ENCODE measurements around the gene RTP1.
"Not testable (repeated sequence)": the region's sequence is repeated elsewhere in the genome, so short reads cannot be mapped to it uniquely, and the experiment has no call there.

The RTP1 gene

GRCh38 chr3:187199463-187200050 lies 2.3 kb downstream of the RTP1 start:
- DNase-seq, result not testable (repeated sequence)

GRCh38 chr3:187205683-187206082 lies 8.4 kb downstream of the RTP1 start:
- no peak for DNase-seq

GRCh38 chr3:187207062-187207461 lies 9.8 kb downstream of the RTP1 start:
- no peak for DNase-seq

- DNase-seq, result no peak
Observed at GRCh38 chr3:187207624-187208023, 10.3 kb downstream of the RTP1 start.

- DNase-seq, result no peak
Observed at GRCh38 chr3:187208159-187208558, 10.9 kb downstream of the RTP1 start.

GRCh38 chr3:187209491-187209890 lies 12.2 kb downstream of the RTP1 start:
- no peak for DNase-seq

- peak; percentile 39 for DNase-seq
Observed at GRCh38 chr3:187210091-187210490, 12.8 kb downstream of the RTP1 start.

- no peak for DNase-seq
Observed at GRCh38 chr3:187210545-187211327, 13.4 kb downstream of the RTP1 start.

- peak; percentile 43 for DNase-seq
Observed at GRCh38 chr3:187211532-187212195, 14.4 kb downstream of the RTP1 start.

- DNase-seq, result no peak
Observed at GRCh38 chr3:187212196-187212545, 14.9 kb downstream of the RTP1 start.

GRCh38 chr3:187212705-187213104 lies 15.4 kb downstream of the RTP1 start:
- no peak for DNase-seq

GRCh38 chr3:187213616-187214015 lies 16.3 kb downstream of the RTP1 start:
- no peak for DNase-seq

- DNase-seq, result no peak
Observed at GRCh38 chr3:187215460-187215859, 18.2 kb downstream of the RTP1 start.

- DNase-seq, result no peak
Observed at GRCh38 chr3:187222801-187223200, 25.5 kb downstream of the RTP1 start.

- no peak for DNase-seq
Observed at GRCh38 chr3:187223799-187224198, 26.5 kb downstream of the RTP1 start.

GRCh38 chr3:187227658-187228258 lies 30.5 kb downstream of the RTP1 start:
- no peak for DNase-seq

GRCh38 chr3:187228740-187229139 lies 31.5 kb downstream of the RTP1 start:
- no peak for DNase-seq

- no peak for DNase-seq
Observed at GRCh38 chr3:187230011-187230410, 32.7 kb downstream of the RTP1 start.

- no peak for DNase-seq
Observed at GRCh38 chr3:187236962-187237361, 39.7 kb downstream of the RTP1 start.

GRCh38 chr3:187237741-187238140 lies 40.5 kb downstream of the RTP1 start:
- no peak for DNase-seq

- DNase-seq, result no peak
Observed at GRCh38 chr3:187238239-187238638, 41.0 kb downstream of the RTP1 start.

GRCh38 chr3:187238835-187239234 lies 41.5 kb downstream of the RTP1 start:
- DNase-seq, result not testable (repeated sequence)

GRCh38 chr3:187242435-187242834 lies 45.1 kb downstream of the RTP1 start:
- no peak for DNase-seq

GRCh38 chr3:187242900-187243299 lies 45.6 kb downstream of the RTP1 start:
- DNase-seq, result no peak

All from MV-4-11 (cell line).